ENCODE data around the gene HOXA3.

GRCh38 chr7:27071622-27072390, 80.6 kb downstream of the HOXA3 start:
- TF ChIP-seq CSRNP1 (CRISPR knock-in tag; IDR thresholded peaks at IDR 0.05) = no peak
- TF ChIP-seq RAD21 (CRISPR knock-in tag; IDR thresholded peaks at IDR 0.05) = no peak
- TF ChIP-seq CTCF (CRISPR knock-in tag; IDR thresholded peaks at IDR 0.05) = no peak
- TF ChIP-seq MED13 (CRISPR knock-in tag; IDR thresholded peaks at IDR 0.05) = no peak
- no peak for TF ChIP-seq ASH2L (IDR thresholded peaks at IDR 0.05; ENCODE audit: insufficient read length, low read depth, low read length)
- no peak for TF ChIP-seq HNF1A (IDR thresholded peaks at IDR 0.05; ENCODE audit: low read depth)
- no peak for TF ChIP-seq HNF1A (CRISPR knock-in tag; IDR thresholded peaks at IDR 0.05; ENCODE audit: borderline replicate concordance)
- TF ChIP-seq ZNF136 (CRISPR knock-in tag; IDR thresholded peaks at IDR 0.05; ENCODE audit: low read depth) = no peak
- no peak for TF ChIP-seq ZBTB33 (CRISPR knock-in tag; IDR thresholded peaks at IDR 0.05)
- TF ChIP-seq JUND (CRISPR knock-in tag; IDR thresholded peaks at IDR 0.05) = no peak
- TF ChIP-seq RBFOX2 (IDR thresholded peaks at IDR 0.05; ENCODE audit: low read depth, low read length) = no peak
- no peak for TF ChIP-seq PCBP1 (IDR thresholded peaks at IDR 0.05; ENCODE audit: borderline replicate concordance, low read depth, low read length)
- no peak for TF ChIP-seq POLR2AphosphoS5 (IDR thresholded peaks at IDR 0.05; ENCODE audit: low read depth, low read length)
- no peak for TF ChIP-seq POLR2A (IDR thresholded peaks at IDR 0.05; ENCODE audit: insufficient read depth in 1 of 2, low read depth in 2 of 2, low read length in 2 of 2)

Measured in HepG2 (cell line).